SU-DHL-6 (cell line): ENCODE measurements around the gene ME3.

Source experiments
- H2AFZ ChIP-seq: fragments of 200-600 bp; sonication (generic); 2 replicates; pipeline ENCODE4 v1.6.1; 2014; ENCODE audit warnings: low read depth, mild to moderate bottlenecking, moderate library complexity, mixed read lengths, antibody characterized with exemption, low read length; ENCODE audit not compliant: severe bottlenecking
- H3F3A ChIP-seq: fragments of 200-600 bp; shearing (Covaris generic); 2 replicates; pipeline ENCODE4 v1.6.0; 2016; ENCODE audit warnings: antibody characterized with exemption, mild to moderate bottlenecking; ENCODE audit not compliant: insufficient read depth
- H3K27ac ChIP-seq: fragments of 200-600 bp; sonication (generic); 2 replicates; pipeline ENCODE4 v1.5.1; 2016; ENCODE audit warnings: low read depth, mild to moderate bottlenecking, low read length, moderate library complexity, mixed read lengths
- H3K27me3 ChIP-seq: fragments of 200-600 bp; sonication (generic), shearing (Covaris generic); 2 replicates; pipeline ENCODE4 v1.6.0; 2014; ENCODE audit warnings: mild to moderate bottlenecking, low read length
- H3K36me3 ChIP-seq: fragments of 200-600 bp; sonication (generic); 2 replicates; pipeline ENCODE4 v1.6.1; 2014; ENCODE audit warnings: mild to moderate bottlenecking, low read length, mixed read lengths
- H3K4me2 ChIP-seq: fragments of 300-600, 200-600 bp; shearing (Covaris generic), sonication (generic); 2 replicates; pipeline ENCODE4 v1.6.0; 2014; ENCODE audit warnings: low read length, low read depth, mild to moderate bottlenecking; ENCODE audit not compliant: poor library complexity, severe bottlenecking
- H3K4me3 ChIP-seq: fragments of 200-600 bp; sonication (generic); 2 replicates; pipeline ENCODE4 v1.5.1; 2014; ENCODE audit warnings: antibody characterized with exemption, low read length, mild to moderate bottlenecking, mixed read lengths; ENCODE audit not compliant: insufficient read depth, poor library complexity, severe bottlenecking
- H3K79me2 ChIP-seq: fragments of 200-600 bp; sonication (generic); 2 replicates; pipeline ENCODE4 v1.6.1; 2014; ENCODE audit warnings: mild to moderate bottlenecking, low read length, moderate library complexity; ENCODE audit not compliant: insufficient read depth
- H3K9ac ChIP-seq: fragments of 200-600 bp; sonication (generic); 2 replicates; pipeline ENCODE4 v1.7.0; 2014; ENCODE audit warnings: mild to moderate bottlenecking, low read length
- H3K9me2 ChIP-seq: fragments of 200-600 bp; sonication (generic); replicated peaks from 2 replicates; pipeline ENCODE4 v1.6.1; 2014; ENCODE audit warnings: low read length; ENCODE audit not compliant: insufficient read depth
- H3K9me3 ChIP-seq: fragments of 200-600 bp; sonication (generic); 2 replicates; pipeline ENCODE4 v1.6.1; 2014; ENCODE audit warnings: low read length, mixed read lengths; ENCODE audit not compliant: insufficient read depth
- H4K20me1 ChIP-seq: fragments of 200-600 bp; sonication (generic); 2 replicates; pipeline ENCODE4 v1.6.1; 2014; ENCODE audit warnings: low read depth, mild to moderate bottlenecking, antibody characterized with exemption, low read length, moderate library complexity, mixed read lengths
- CTCF ChIP-seq: fragments of 200-600 bp; sonication (generic); IDR thresholded peaks from one replicate; pipeline ENCODE4 v1.5.1; 2017; ENCODE audit warnings: antibody characterized with exemption, mild to moderate bottlenecking, low read length, moderate library complexity; ENCODE audit not compliant: insufficient read depth, poor library complexity, severe bottlenecking
- EZH2phosphoT487 ChIP-seq: fragments of 200-600 bp; sonication (generic), shearing (Covaris generic); conservative IDR thresholded peaks from 2 replicates; pipeline ENCODE4 v1.6.1; 2018; ENCODE audit warnings: mild to moderate bottlenecking, antibody characterized with exemption, low read length, moderate library complexity, mixed read lengths

The ME3 gene

GRCh38 chr11:86580535-86580934 is 91.9 kb downstream of the ME3 start:
- Histone ChIP-seq H3K4me2 (no peak overlapping the region), H3K79me2 (no peaks in the 10 kb centered on the region), H2AFZ (no peak overlapping the region), H3K36me3 (no peaks in the 10 kb centered on the region), H3K9ac (no peak overlapping the region), H3K27me3 (no peaks in the 10 kb centered on the region), H3K4me3 (no peak overlapping the region), H3K9me2 (no peaks in the 10 kb centered on the region), H4K20me1 (no peaks in the 10 kb centered on the region), H3K27ac (no peak overlapping the region), H3F3A (no peaks in the 10 kb centered on the region), H3K9me3 (no peaks in the 10 kb centered on the region)
- TF ChIP-seq EZH2phosphoT487 (no peak), CTCF (no peak)

GRCh38 chr11:86579406-86579731 is 93.0 kb downstream of the ME3 start:
- Histone ChIP-seq H3K36me3 (no peaks in the 10 kb centered on the region), H3K4me3 (no peak overlapping the region), H3K4me2 (no peak overlapping the region), H3K27me3 (no peaks in the 10 kb centered on the region), H3F3A (no peaks in the 10 kb centered on the region), H3K79me2 (no peaks in the 10 kb centered on the region), H3K9ac (no peak overlapping the region), H3K27ac (no peak overlapping the region), H4K20me1 (no peaks in the 10 kb centered on the region), H3K9me3 (no peaks in the 10 kb centered on the region), H3K9me2 (no peaks in the 10 kb centered on the region), H2AFZ (no peak overlapping the region)
- TF ChIP-seq CTCF (no peak), EZH2phosphoT487 (no peak)

GRCh38 chr11:86578727-86579405 is 93.5 kb downstream of the ME3 start:
- no peak overlapping the region for H3K27ac ChIP-seq

More at GRCh38 chr11:86578727-86579405, 93.5 kb downstream of the ME3 start:
- Histone ChIP-seq H3K79me2 (no peaks in the 10 kb centered on the region), H4K20me1 (no peaks in the 10 kb centered on the region), H3K9ac (no peak overlapping the region), H3K4me3 (no peak overlapping the region), H2AFZ (no peak overlapping the region), H3K27me3 (no peaks in the 10 kb centered on the region), H3K36me3 (no peaks in the 10 kb centered on the region), H3K9me2 (no peaks in the 10 kb centered on the region), H3K4me2 (no peak overlapping the region), H3K9me3 (no peaks in the 10 kb centered on the region), H3F3A (no peaks in the 10 kb centered on the region)
- no peak for TF ChIP-seq CTCF
- no peak for TF ChIP-seq EZH2phosphoT487
